ENCODE data around the gene MAP1LC3C.

DNA sequence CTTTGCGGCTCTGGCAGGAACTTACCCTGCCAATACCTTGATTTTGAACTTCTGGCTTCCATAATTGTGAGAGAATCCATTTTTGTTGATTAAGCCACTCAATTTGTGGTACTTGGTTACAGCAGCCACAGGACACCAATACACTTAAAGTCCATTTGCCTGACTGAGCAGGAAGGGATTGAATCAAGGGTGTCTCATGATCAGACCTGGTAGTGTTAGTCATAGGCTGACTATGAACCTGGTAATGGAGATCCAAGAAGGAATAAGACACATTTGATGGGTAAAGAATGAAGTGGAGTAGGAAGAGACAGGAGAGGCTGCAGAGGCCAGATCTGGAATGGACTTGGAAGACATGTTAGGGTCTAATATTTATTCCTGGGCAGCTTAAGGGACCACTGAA, 31.2 kb upstream of the MAP1LC3C start:
- TF ChIP-seq, protein P1, sequence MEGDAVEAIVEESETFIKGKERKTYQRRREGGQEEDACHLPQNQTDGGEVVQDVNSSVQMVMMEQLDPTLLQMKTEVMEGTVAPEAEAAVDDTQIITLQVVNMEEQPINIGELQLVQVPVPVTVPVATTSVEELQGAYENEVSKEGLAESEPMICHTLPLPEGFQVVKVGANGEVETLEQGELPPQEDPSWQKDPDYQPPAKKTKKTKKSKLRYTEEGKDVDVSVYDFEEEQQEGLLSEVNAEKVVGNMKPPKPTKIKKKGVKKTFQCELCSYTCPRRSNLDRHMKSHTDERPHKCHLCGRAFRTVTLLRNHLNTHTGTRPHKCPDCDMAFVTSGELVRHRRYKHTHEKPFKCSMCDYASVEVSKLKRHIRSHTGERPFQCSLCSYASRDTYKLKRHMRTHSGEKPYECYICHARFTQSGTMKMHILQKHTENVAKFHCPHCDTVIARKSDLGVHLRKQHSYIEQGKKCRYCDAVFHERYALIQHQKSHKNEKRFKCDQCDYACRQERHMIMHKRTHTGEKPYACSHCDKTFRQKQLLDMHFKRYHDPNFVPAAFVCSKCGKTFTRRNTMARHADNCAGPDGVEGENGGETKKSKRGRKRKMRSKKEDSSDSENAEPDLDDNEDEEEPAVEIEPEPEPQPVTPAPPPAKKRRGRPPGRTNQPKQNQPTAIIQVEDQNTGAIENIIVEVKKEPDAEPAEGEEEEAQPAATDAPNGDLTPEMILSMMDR (IDR thresholded peaks at IDR 0.05), result no peak
- TF ChIP-seq EP300 (IDR thresholded peaks at IDR 0.05), result no peak
- TF ChIP-seq POLR2A (IDR thresholded peaks at IDR 0.05), result no peak
